ENCODE data around the gene CT45A2. TPM values are rescaled to one million over a fixed set of nuclear protein-coding genes. Genes with fewer than 3 reads are reported as not detected.
"Not testable (repeated sequence)": the region's sequence is repeated elsewhere in the genome, so short reads cannot be mapped to it uniquely, and the experiment has no call there.

The CT45A2 gene
- polyA plus RNA-seq (not detected in 3 replicates), polyA minus RNA-seq (not detected in 3 replicates)
- polyA plus RNA-seq (2011; ENCODE audit: low read depth) = not detected
- polyA plus RNA-seq (2011; cell fraction: cytosol; rRNA removed) = not detected in 2 replicates
- not detected in 2 replicates for polyA plus RNA-seq (2011; cell fraction: nucleus; rRNA removed)
- polyA plus RNA-seq (2012; ENCODE audit: low replicate concordance) = not detected in 2 replicates
- not detected for polyA minus RNA-seq (2011; cell fraction: cytosol; rRNA and poly(A)+ RNA removed)
- polyA minus RNA-seq (2011; cell fraction: nucleus; rRNA and poly(A)+ RNA removed) = not detected in 2 replicates

- H3K9me3 ChIP-seq (ENCODE audit: control insufficient read depth, low read depth, low read length); H4K20me1 ChIP-seq (ENCODE audit: control insufficient read depth, extremely low read depth, insufficient read depth, low read length); DNase-seq (ENCODE audit: low read depth, low spot score); H3K36me3 ChIP-seq (ENCODE audit: control insufficient read depth in 2 of 2, extremely low read depth in 1 of 2, insufficient read depth in 2 of 2, low read length in 2 of 2); H3K27me3 ChIP-seq (ENCODE audit: control insufficient read depth, extremely low read depth, insufficient read depth, low read length); H3K79me2 ChIP-seq (ENCODE audit: control insufficient read depth, insufficient read depth, low read length); H3K4me1 ChIP-seq (ENCODE audit: control insufficient read depth, extremely low read depth, insufficient read depth, low read length); H3K9me1 ChIP-seq (ENCODE audit: control insufficient read depth, extremely low read depth, insufficient read depth, low read length); H3K4me2 ChIP-seq (ENCODE audit: control insufficient read depth, extremely low read depth, insufficient read depth, low read depth, low read length); H3K4me3 ChIP-seq (ENCODE audit: control insufficient read depth in 2 of 3, extremely low read depth in 1 of 3, insufficient read depth in 2 of 3, low read depth in 1 of 3, low read length in 3 of 3); H2AFZ ChIP-seq (ENCODE audit: control insufficient read depth, low read length); FAIRE-seq; H3K9ac ChIP-seq (ENCODE audit: control insufficient read depth, extremely low read depth, insufficient read depth, low read length); H3K27ac ChIP-seq (ENCODE audit: control insufficient read depth, insufficient read depth, low read length); dilution Hi-C loops (cut with MboI; ENCODE audit: extremely low pct_ligation_motif_present, low sequenced_read_pairs): not testable (repeated sequence)
Observed at GRCh38 chrX:135819912-135820311, at the start of gene CT45A2. Gene CT45A2, minus strand, starts transcription at chrX:135820012. Its CDS starts 3,747 bp downstream, at chrX:135816265.

GRCh38 chrX:135854438-135854837, 34.6 kb upstream of the CT45A2 start, which contains the start of gene CT45A8:
Gene CT45A8, minus strand, starts transcription at chrX:135854538. Its CDS starts 3,755 bp downstream, at chrX:135850783.
- H3K4me3 ChIP-seq (ENCODE audit: control insufficient read depth in 2 of 3, extremely low read depth in 1 of 3, insufficient read depth in 2 of 3, low read depth in 1 of 3, low read length in 3 of 3); H3K4me2 ChIP-seq (ENCODE audit: control insufficient read depth, extremely low read depth, insufficient read depth, low read depth, low read length); dilution Hi-C loops (cut with MboI; ENCODE audit: extremely low pct_ligation_motif_present, low sequenced_read_pairs); H3K27me3 ChIP-seq (ENCODE audit: control insufficient read depth, extremely low read depth, insufficient read depth, low read length); H4K20me1 ChIP-seq (ENCODE audit: control insufficient read depth, extremely low read depth, insufficient read depth, low read length); H3K9me3 ChIP-seq (ENCODE audit: control insufficient read depth, low read depth, low read length); H3K27ac ChIP-seq (ENCODE audit: control insufficient read depth, insufficient read depth, low read length); H3K9ac ChIP-seq (ENCODE audit: control insufficient read depth, extremely low read depth, insufficient read depth, low read length); H2AFZ ChIP-seq (ENCODE audit: control insufficient read depth, low read length); H3K36me3 ChIP-seq (ENCODE audit: control insufficient read depth in 2 of 2, extremely low read depth in 1 of 2, insufficient read depth in 2 of 2, low read length in 2 of 2); H3K79me2 ChIP-seq (ENCODE audit: control insufficient read depth, insufficient read depth, low read length); H3K4me1 ChIP-seq (ENCODE audit: control insufficient read depth, extremely low read depth, insufficient read depth, low read length); FAIRE-seq; DNase-seq (ENCODE audit: low read depth, low spot score); H3K9me1 ChIP-seq (ENCODE audit: control insufficient read depth, extremely low read depth, insufficient read depth, low read length): not testable (repeated sequence)

DNA sequence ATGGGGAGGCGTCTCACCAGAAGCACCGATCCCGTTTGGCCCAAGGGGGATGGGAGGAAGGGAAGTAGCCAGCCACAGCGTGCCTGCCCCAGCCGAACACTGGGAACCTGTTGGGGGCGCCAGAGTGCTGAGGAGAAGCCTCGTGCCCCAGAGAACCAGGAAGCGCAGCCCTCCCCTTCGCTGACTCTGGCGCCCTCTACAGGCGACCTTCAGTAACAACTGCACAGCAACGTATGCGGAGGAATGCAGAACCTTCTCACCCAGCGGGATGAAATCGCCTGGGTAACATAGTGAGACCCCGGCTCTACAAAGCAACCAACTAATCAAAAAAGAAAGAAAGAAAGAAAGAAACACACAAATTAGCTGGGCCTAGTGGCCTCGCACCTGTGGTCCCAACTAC, 17.4 kb upstream of the CT45A2 start, which contains the start of gene CT45A7:
CT45A7 (minus strand) TSS at position 101 of the 400 bp plus-strand sequence. CDS start 3,747 bp downstream, outside the sequence.
- H3K9me1 ChIP-seq (ENCODE audit: control insufficient read depth, extremely low read depth, insufficient read depth, low read length); H3K4me3 ChIP-seq (ENCODE audit: control insufficient read depth in 2 of 3, extremely low read depth in 1 of 3, insufficient read depth in 2 of 3, low read depth in 1 of 3, low read length in 3 of 3); H4K20me1 ChIP-seq (ENCODE audit: control insufficient read depth, extremely low read depth, insufficient read depth, low read length); H3K4me2 ChIP-seq (ENCODE audit: control insufficient read depth, extremely low read depth, insufficient read depth, low read depth, low read length); dilution Hi-C loops (cut with MboI; ENCODE audit: extremely low pct_ligation_motif_present, low sequenced_read_pairs); H3K27ac ChIP-seq (ENCODE audit: control insufficient read depth, insufficient read depth, low read length); H3K36me3 ChIP-seq (ENCODE audit: control insufficient read depth in 2 of 2, extremely low read depth in 1 of 2, insufficient read depth in 2 of 2, low read length in 2 of 2); H3K9ac ChIP-seq (ENCODE audit: control insufficient read depth, extremely low read depth, insufficient read depth, low read length); H3K4me1 ChIP-seq (ENCODE audit: control insufficient read depth, extremely low read depth, insufficient read depth, low read length); DNase-seq (ENCODE audit: low read depth, low spot score); H2AFZ ChIP-seq (ENCODE audit: control insufficient read depth, low read length); H3K9me3 ChIP-seq (ENCODE audit: control insufficient read depth, low read depth, low read length); H3K27me3 ChIP-seq (ENCODE audit: control insufficient read depth, extremely low read depth, insufficient read depth, low read length); FAIRE-seq; H3K79me2 ChIP-seq (ENCODE audit: control insufficient read depth, insufficient read depth, low read length): not testable (repeated sequence)

GRCh38 chrX:135802687-135803086, 17.1 kb downstream of the CT45A2 start, which contains the start of gene CT45A6:
Gene CT45A6, minus strand, starts transcription at chrX:135802787. Its CDS starts 3,794 bp downstream, at chrX:135798993.
- H3K4me1 ChIP-seq (ENCODE audit: control insufficient read depth, extremely low read depth, insufficient read depth, low read length); H4K20me1 ChIP-seq (ENCODE audit: control insufficient read depth, extremely low read depth, insufficient read depth, low read length); DNase-seq (ENCODE audit: low read depth, low spot score); H3K4me2 ChIP-seq (ENCODE audit: control insufficient read depth, extremely low read depth, insufficient read depth, low read depth, low read length); H3K9me1 ChIP-seq (ENCODE audit: control insufficient read depth, extremely low read depth, insufficient read depth, low read length); dilution Hi-C loops (cut with MboI; ENCODE audit: extremely low pct_ligation_motif_present, low sequenced_read_pairs); H3K27ac ChIP-seq (ENCODE audit: control insufficient read depth, insufficient read depth, low read length); H3K27me3 ChIP-seq (ENCODE audit: control insufficient read depth, extremely low read depth, insufficient read depth, low read length); H3K4me3 ChIP-seq (ENCODE audit: control insufficient read depth in 2 of 3, extremely low read depth in 1 of 3, insufficient read depth in 2 of 3, low read depth in 1 of 3, low read length in 3 of 3); H3K9ac ChIP-seq (ENCODE audit: control insufficient read depth, extremely low read depth, insufficient read depth, low read length); H3K9me3 ChIP-seq (ENCODE audit: control insufficient read depth, low read depth, low read length); FAIRE-seq; H3K79me2 ChIP-seq (ENCODE audit: control insufficient read depth, insufficient read depth, low read length); H2AFZ ChIP-seq (ENCODE audit: control insufficient read depth, low read length); H3K36me3 ChIP-seq (ENCODE audit: control insufficient read depth in 2 of 2, extremely low read depth in 1 of 2, insufficient read depth in 2 of 2, low read length in 2 of 2): not testable (repeated sequence)

- FAIRE-seq; dilution Hi-C loops (cut with MboI; ENCODE audit: extremely low pct_ligation_motif_present, low sequenced_read_pairs); H3K9me3 ChIP-seq (ENCODE audit: control insufficient read depth, low read depth, low read length): not testable (repeated sequence)
Observed at GRCh38 chrX:135785403-135785802, 34.4 kb downstream of the CT45A2 start, which contains the start of gene CT45A5. Gene CT45A5, minus strand, starts transcription at chrX:135785503. Its CDS starts 3,774 bp downstream, at chrX:135781729.

More at GRCh38 chrX:135785403-135785802, 34.4 kb downstream of the CT45A2 start, which contains the start of gene CT45A5:
- not testable (repeated sequence) for H2AFZ ChIP-seq (ENCODE audit: control insufficient read depth, low read length); H3K36me3 ChIP-seq (ENCODE audit: control insufficient read depth in 2 of 2, extremely low read depth in 1 of 2, insufficient read depth in 2 of 2, low read length in 2 of 2); H3K27ac ChIP-seq (ENCODE audit: control insufficient read depth, insufficient read depth, low read length); H3K9ac ChIP-seq (ENCODE audit: control insufficient read depth, extremely low read depth, insufficient read depth, low read length); H3K4me3 ChIP-seq (ENCODE audit: control insufficient read depth in 2 of 3, extremely low read depth in 1 of 3, insufficient read depth in 2 of 3, low read depth in 1 of 3, low read length in 3 of 3); H3K9me1 ChIP-seq (ENCODE audit: control insufficient read depth, extremely low read depth, insufficient read depth, low read length); H3K27me3 ChIP-seq (ENCODE audit: control insufficient read depth, extremely low read depth, insufficient read depth, low read length); DNase-seq (ENCODE audit: low read depth, low spot score); H3K79me2 ChIP-seq (ENCODE audit: control insufficient read depth, insufficient read depth, low read length); H4K20me1 ChIP-seq (ENCODE audit: control insufficient read depth, extremely low read depth, insufficient read depth, low read length); H3K4me2 ChIP-seq (ENCODE audit: control insufficient read depth, extremely low read depth, insufficient read depth, low read depth, low read length); H3K4me1 ChIP-seq (ENCODE audit: control insufficient read depth, extremely low read depth, insufficient read depth, low read length)
